ENCODE data around the gene EIF1B.

Gene EIF1B

DNA sequence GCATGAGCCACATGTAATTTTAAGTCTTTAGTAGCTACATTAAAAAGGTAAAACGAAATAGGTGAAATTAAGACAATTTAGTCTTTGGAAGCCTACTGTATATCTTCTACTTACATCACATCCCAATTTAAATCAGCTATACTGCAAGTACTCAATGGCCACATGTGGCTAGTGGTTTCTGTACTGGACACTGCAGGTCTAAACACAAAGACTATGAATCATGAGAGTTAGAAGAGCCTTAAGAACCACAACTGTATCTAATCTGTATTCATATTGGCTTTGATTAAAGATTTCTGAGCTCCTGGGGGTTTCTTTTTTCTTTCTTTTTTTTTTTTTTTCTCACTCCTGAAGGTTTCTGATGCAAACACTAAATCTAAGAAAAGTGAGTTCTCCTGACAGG, 2.3 kb upstream of the EIF1B start:
- no peak for DNase-seq
- intact Hi-C loops (cut with DNase I): loop anchor here (5.0 kb wide), 1 partner anchor 145 kb away; no protein-coding TSS in a partner anchor

- DNase-seq: peak in 1 of 10 donors; percentile 78
- intact Hi-C loops (cut with DNase I): loop anchor here (2.0 to 5.0 kb wide), 2 partner anchors 143 to 904 kb away; no protein-coding TSS in a partner anchor
Observed at GRCh38 chr3:40308725-40309417, 636 bp upstream of the EIF1B start.

DNA sequence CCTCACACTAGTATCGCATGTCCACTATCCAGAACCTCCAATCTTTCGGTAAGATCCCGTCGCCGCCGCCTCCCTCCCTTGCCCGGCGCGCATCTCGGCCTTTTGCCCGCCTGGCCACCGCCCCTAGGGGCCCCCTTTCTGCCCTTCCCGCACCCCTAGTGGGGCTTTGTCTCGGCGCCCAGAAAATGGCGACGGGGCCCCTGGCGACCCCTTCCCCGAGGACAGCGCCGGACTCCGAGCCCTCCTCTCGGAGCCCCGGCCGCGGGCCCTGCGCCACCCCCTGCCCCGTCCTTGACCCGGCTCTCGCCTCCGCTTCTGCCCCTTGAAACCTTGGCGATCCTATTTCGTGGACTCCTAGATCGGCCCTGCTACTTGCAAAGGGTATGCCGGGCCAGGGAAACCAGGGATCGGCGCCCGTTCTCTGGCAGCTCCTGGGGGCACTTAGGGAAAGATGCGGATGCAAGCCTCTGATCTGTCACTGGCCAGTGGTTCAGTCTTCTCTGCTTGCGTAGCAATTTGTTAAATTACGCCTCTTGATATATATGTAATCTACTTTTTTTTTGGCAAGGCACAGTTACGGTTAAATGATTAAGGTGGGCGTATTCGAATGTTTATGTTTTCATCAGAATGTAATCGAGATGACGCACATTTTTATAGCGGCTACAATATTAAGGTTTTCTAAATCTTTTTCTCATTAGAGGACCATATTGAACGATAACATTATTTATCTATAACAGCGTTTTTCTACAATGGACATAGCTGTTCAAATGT, 603 bp downstream of the EIF1B start:
- peak; percentile 26 to 90 (median 50) for DNase-seq
- intact Hi-C loops (cut with DNase I): loop anchor here (2.0 to 5.0 kb wide), 2 partner anchors 142 to 905 kb away; no protein-coding TSS in a partner anchor

- no peak for DNase-seq
- intact Hi-C loops (cut with DNase I): no loop called here
Observed at GRCh38 chr3:40310705-40311104, 1.2 kb downstream of the EIF1B start.

GRCh38 chr3:40312661-40313226, 3.2 kb downstream of the EIF1B start:
- intact Hi-C loops (cut with DNase I): no loop called here
- DNase-seq: no peak

- intact Hi-C loops (cut with DNase I): no loop called here
- no peak for DNase-seq
Observed at GRCh38 chr3:40313975-40314860, 4.7 kb downstream of the EIF1B start.

DNA sequence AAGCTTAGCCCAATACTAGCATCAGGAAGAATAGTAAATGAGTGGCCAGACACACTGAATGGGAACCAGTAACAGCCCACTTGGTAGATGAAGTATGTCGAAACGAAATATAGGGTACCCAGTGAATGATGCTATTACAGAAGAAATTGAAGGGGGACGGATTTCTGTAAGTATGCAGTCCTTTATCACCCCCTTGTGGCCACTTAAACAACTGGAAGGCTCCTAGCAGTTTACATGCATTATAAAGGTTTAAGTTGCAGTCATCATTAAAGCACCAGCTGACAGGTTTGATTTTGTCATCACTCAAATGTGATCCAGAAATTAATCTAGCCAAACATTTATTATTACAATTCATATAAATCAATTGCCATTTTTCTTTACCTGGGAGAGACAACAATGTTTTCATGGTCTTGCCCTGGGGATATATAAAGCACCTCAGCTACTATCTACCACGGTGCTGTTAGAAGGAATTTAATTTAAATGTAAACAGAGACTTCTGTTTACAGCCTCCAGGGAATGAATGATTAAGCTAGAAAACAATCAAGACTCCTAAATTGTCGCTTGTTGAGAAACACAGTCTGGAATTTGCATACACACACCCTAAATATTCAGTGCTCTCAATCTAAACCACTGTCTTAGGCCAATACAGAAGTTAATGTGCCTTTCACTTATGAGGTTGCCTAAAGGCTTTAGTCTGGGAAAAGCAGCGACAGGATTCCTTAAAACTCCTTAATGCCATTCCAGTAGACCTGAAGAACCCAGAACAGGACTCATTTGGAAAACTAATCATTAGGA, 7.8 kb downstream of the EIF1B start:
- intact Hi-C loops (cut with DNase I): loop anchor here (1.0 kb wide), 1 partner anchor 125 kb away; no protein-coding TSS in a partner anchor
- DNase-seq: peak in 1 of 10 donors; percentile 48

- intact Hi-C loops (cut with DNase I): no loop called here
- no peak for DNase-seq
Observed at GRCh38 chr3:40321818-40322217, 12.3 kb downstream of the EIF1B start.

- intact Hi-C loops (cut with DNase I): no loop called here
- no peak for DNase-seq
Observed at GRCh38 chr3:40323946-40324345, 14.4 kb downstream of the EIF1B start.

- intact Hi-C loops (cut with DNase I): loop anchor here (5.0 kb wide), 1 partner anchor 1558 kb away; no protein-coding TSS in a partner anchor
- no peak for DNase-seq
Observed at GRCh38 chr3:40324621-40325020, 15.1 kb downstream of the EIF1B start.

- intact Hi-C loops (cut with DNase I): loop anchor here (5.0 kb wide), 1 partner anchor 1557 kb away; no protein-coding TSS in a partner anchor
- DNase-seq: no peak
Observed at GRCh38 chr3:40325465-40325864, 16.0 kb downstream of the EIF1B start.

DNA sequence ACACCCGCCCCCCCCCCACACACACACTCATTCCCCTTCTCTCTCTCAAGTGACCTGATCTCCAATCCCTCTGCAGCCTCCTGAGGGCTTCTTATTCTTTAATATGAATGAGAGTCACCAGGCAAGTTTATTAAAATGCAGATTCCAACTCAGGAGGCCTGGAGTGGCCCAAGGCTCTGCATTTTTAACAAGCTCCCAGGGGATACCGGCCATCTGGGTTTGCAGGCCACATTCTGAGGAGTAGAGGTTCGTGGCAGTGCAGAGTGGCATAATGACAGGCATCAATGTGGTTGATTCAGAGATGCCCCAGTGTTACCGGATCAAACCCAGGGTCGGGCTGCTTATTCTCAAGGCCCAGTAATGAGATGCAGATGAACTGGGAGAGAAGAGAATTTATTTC, 18.9 kb downstream of the EIF1B start:
- intact Hi-C loops (cut with DNase I): loop anchor here (5.0 kb wide), 1 partner anchor 1554 kb away; no protein-coding TSS in a partner anchor
- DNase-seq: no peak

DNA sequence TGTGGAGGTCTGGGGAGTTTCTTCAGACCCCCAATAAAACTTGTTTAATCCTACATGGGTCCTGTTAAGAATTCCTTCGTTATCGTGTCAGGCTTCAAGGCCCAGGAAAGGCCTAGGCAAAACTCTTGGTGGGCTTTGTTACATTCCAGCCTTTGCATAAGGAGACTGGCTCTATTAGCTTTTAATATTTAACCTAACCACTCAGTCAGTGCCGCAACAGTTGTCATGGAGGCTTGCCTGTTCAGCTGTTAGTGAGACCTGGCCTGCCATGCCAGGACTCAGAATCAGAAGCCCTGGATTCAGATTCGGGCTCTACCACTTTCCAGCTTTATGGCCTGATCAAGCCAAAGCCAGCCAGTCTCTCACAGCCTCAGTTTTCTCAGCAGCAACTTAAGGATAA, 19.6 kb downstream of the EIF1B start:
- intact Hi-C loops (cut with DNase I): loop anchor here (5.0 kb wide), 1 partner anchor 1553 kb away; no protein-coding TSS in a partner anchor
- no peak for DNase-seq

DNA sequence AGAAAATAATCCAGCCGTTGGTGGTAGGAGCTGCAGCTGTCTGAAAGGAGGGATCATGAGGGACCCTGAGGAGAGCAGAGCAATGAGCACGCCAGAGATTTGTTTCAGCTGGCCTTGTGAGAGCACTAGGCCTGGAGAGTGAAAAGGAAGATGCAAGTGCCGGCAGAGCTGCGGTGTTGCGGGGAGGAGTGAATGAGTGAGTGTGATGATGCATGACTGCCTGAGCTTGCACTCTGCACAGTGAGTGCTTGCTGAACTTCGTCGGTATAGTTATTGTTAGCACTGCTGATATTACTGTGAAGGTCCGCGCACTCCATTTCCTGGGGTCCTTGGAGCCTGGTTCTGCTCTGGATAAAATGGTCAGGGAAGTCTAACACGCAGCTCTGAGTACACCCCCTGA, 23.2 kb downstream of the EIF1B start:
- DNase-seq: peak in 1 of 10 donors; percentile 11
- intact Hi-C loops (cut with DNase I): no loop called here

DNA sequence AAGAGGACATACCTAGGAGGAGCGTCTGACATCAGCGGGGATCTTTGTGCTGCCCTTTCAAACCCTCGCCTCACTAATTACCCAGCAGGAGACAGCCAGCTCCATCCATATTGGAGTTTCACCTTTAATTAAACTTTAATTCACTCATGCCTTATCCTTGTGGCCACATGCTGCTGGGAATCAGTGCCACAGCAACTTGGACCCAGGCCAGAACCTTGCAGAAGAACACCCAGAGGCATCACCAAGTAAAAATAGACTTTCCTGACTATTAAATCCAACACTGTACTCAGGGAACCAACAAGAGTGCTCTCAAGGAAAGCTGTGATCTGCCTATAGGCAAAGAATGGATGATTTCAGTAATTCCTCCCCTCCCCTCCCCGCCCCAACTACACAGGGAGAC, 23.9 kb downstream of the EIF1B start:
- intact Hi-C loops (cut with DNase I): no loop called here
- DNase-seq: peak in 2 of 10 donors; percentile 28 to 44

DNA sequence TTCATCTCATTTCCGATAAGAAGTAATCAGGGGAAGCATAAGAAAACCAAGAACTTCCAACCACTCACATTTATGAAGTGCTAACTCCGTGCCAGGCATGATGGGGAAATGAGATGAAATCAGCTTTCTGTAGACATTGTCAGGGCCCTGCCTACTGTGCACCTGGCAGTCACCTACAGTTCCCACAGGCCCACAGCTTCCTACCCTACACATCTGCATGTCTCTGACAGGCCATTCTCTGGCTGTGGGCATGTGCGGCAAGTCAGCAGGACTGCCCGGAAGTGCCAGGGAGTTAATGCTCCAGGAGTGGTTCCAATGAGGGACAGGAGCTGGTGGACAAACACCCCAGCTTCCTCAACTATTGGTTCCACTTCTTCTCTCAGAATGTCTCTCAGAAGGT, 24.3 kb downstream of the EIF1B start:
- DNase-seq: no peak
- intact Hi-C loops (cut with DNase I): no loop called here

GRCh38 chr3:40336101-40336500, 26.6 kb downstream of the EIF1B start:
- intact Hi-C loops (cut with DNase I): no loop called here
- no peak for DNase-seq

- intact Hi-C loops (cut with DNase I): no loop called here
- no peak for DNase-seq
Observed at GRCh38 chr3:40336511-40337135, 27.1 kb downstream of the EIF1B start.

Data from posterior cingulate gyrus (tissue), 11 donors.